Activated CD4-positive, alpha-beta T cell treated with anti-CD3 and anti-CD28 coated beads, Interleukin-2, amount 50 U/mL, for 16 hours (primary cell): ENCODE data around the gene B3GAT1.

Source experiments
- DNase-seq: peaks from one replicate; pipeline ENCODE4 v3.0.0-alpha.2; 2020

Gene B3GAT1

GRCh38 chr11:134441281-134441680 lies 29.2 kb upstream of the B3GAT1 start:
- no peak for DNase-seq

GRCh38 chr11:134440851-134441250 lies 28.8 kb upstream of the B3GAT1 start:
- no peak for DNase-seq

- DNase-seq = no peak
Measured at GRCh38 chr11:134438542-134439537, 26.8 kb upstream of the B3GAT1 start.

GRCh38 chr11:134437821-134438220 lies 25.8 kb upstream of the B3GAT1 start:
- no peak for DNase-seq

- no peak for DNase-seq
Measured at GRCh38 chr11:134436781-134437180, 24.7 kb upstream of the B3GAT1 start.

- DNase-seq = no peak
Measured at GRCh38 chr11:134433806-134434205, 21.8 kb upstream of the B3GAT1 start.

GRCh38 chr11:134433251-134433650 lies 21.2 kb upstream of the B3GAT1 start:
- DNase-seq = no peak

- DNase-seq = no peak
Measured at GRCh38 chr11:134432776-134433175, 20.7 kb upstream of the B3GAT1 start.

- no peak for DNase-seq
Measured at GRCh38 chr11:134429106-134429505, 17.1 kb upstream of the B3GAT1 start.

- no peak for DNase-seq
Measured at GRCh38 chr11:134425816-134426536, 13.9 kb upstream of the B3GAT1 start.

GRCh38 chr11:134425413-134425812 lies 13.4 kb upstream of the B3GAT1 start:
- no peak for DNase-seq

- no peak for DNase-seq
Measured at GRCh38 chr11:134423106-134423505, 11.1 kb upstream of the B3GAT1 start.

- no peak for DNase-seq
Measured at GRCh38 chr11:134417871-134418840, 6.1 kb upstream of the B3GAT1 start.

GRCh38 chr11:134416726-134417125 lies 4.7 kb upstream of the B3GAT1 start:
- DNase-seq = no peak

- DNase-seq = no peak
Measured at GRCh38 chr11:134414766-134415765, 3.0 kb upstream of the B3GAT1 start.

- no peak for DNase-seq
Measured at GRCh38 chr11:134413826-134414731, 2.0 kb upstream of the B3GAT1 start.

GRCh38 chr11:134413043-134413825 lies 1.2 kb upstream of the B3GAT1 start:
- no peak for DNase-seq

GRCh38 chr11:134410766-134411165 lies 1.3 kb downstream of the B3GAT1 start:
- DNase-seq = no peak
